AG04450 (cell line): ENCODE measurements around the gene ANXA7. TPM values are rescaled to one million over a fixed set of nuclear protein-coding genes. Genes with fewer than 3 reads are reported as not detected.
A peak's percentile ranks its signal among the peaks of the same experiment; 100 is the strongest.

Experiments used
- CTCF ChIA-PET: fragments of 300-600, 350-600 bp; formaldehyde crosslinking; extraction: SDS; loops from one replicate; lab custom pipeline; 2022; ENCODE audit warnings: antibody characterized with exemption, inconsistent platforms; lab: Charles Lee
- POLR2A ChIA-PET: fragments of 350-600 bp; formaldehyde crosslinking; extraction: SDS; loops from one replicate; lab custom pipeline; 2021; ENCODE audit warnings: antibody characterized with exemption, inconsistent platforms; lab: Yijun Ruan, JAX
- DNase-seq: peaks from one replicate; pipeline ENCODE4 v3.0.0-alpha.2; 2011; ENCODE audit warnings: low read depth, low spot score
- H3K27ac ChIP-seq: one replicate; pipeline ENCODE4 v1.5.1; 2012; ENCODE audit warnings: low read depth, low read length, control low read depth
- H3K27me3 ChIP-seq: one replicate; pipeline ENCODE4 v1.6.0; 2012; ENCODE audit warnings: low read length; ENCODE audit not compliant: control insufficient read depth, insufficient read depth
- H3K4me3 ChIP-seq: 2 replicates; pipeline ENCODE4 v1.5.1; 2011; ENCODE audit warnings: mild to moderate bottlenecking, low read depth, low read length, control low read depth
- H3K9me3 ChIP-seq: 2 replicates; pipeline ENCODE4 v1.5.1; 2012; ENCODE audit warnings: low read length; ENCODE audit not compliant: control insufficient read depth, insufficient read depth
- CTCF ChIP-seq: IDR thresholded peaks from 2 replicates; pipeline ENCODE4 v1.5.1; 2011; ENCODE audit warnings: low read depth, low read length, control low read depth, inconsistent platforms
- polyA minus RNA-seq: library from RNA; depleted of rRNA, polyadenylated mRNA; stranded (reverse); fragments of >200 nt; gene quantifications from 2 replicates; pipeline ENCODE4 v1.2.3, GENCODE V29; 2011; rRNA and poly(A)+ RNA removed
- polyA plus RNA-seq: library from polyadenylated mRNA; depleted of rRNA; stranded (reverse); fragments of >200 nt; gene quantifications from 2 replicates; pipeline ENCODE4 v1.2.3, GENCODE V29; 2011; rRNA removed

The ANXA7 gene
- polyA plus RNA-seq (117 TPM in 2 replicates), polyA minus RNA-seq (84.8 and 85.4 TPM in 2 replicates)

- H3K4me3 ChIP-seq: peak within 1 kb of the TSS; percentile 80
- H3K27ac ChIP-seq: peak within 1 kb of the TSS; percentile 94
- peak; percentile 29 for TF ChIP-seq CTCF
- DNase-seq: peak; percentile 32
- POLR2A ChIA-PET: interaction anchor here (0.9 to 1.5 kb wide), 3 partner anchors 15 to 167 kb away, joined by 3 to 14 read pairs (median 3); no protein-coding TSS in a partner anchor
- CTCF ChIA-PET: no interaction called here
- no peaks in the 10 kb centered on the region for H3K27me3 ChIP-seq
- H3K9me3 ChIP-seq: peaks cover 3% of the 10 kb centered on the region; the same call in 1 of the 2 replicates
Measured at GRCh38 chr10:73413528-73414229, at the start of gene ANXA7. ANXA7 (minus strand) TSS chr10:73414058; CDS start chr10:73400856, 13,202 bp downstream.

GRCh38 chr10:73460897-73461296 lies 47.0 kb upstream of the ANXA7 start:
- no peaks in the 10 kb centered on the region for H3K9me3 ChIP-seq
- CTCF ChIA-PET: no interaction called here
- POLR2A ChIA-PET: no interaction called here
- no peaks in the 10 kb centered on the region for H3K27me3 ChIP-seq
- DNase-seq: no peak
- H3K4me3 ChIP-seq: no peak overlapping the region
- TF ChIP-seq CTCF: no peak
- H3K27ac ChIP-seq: peak overlapping the region; percentile 13

GRCh38 chr10:73459683-73460314 lies 45.9 kb upstream of the ANXA7 start:
- DNase-seq: no peak
- POLR2A ChIA-PET: no interaction called here
- Histone ChIP-seq H3K27ac (no peak overlapping the region), H3K4me3 (no peak overlapping the region), H3K27me3 (no peaks in the 10 kb centered on the region), H3K9me3 (no peaks in the 10 kb centered on the region)
- no peak for TF ChIP-seq CTCF
- CTCF ChIA-PET: no interaction called here

GRCh38 chr10:73456187-73456890 lies 42.5 kb upstream of the ANXA7 start:
- TF ChIP-seq CTCF: no peak
- no peaks in the 10 kb centered on the region for H3K27me3 ChIP-seq
- ChIA-PET CTCF (no interaction called here), POLR2A (no interaction called here)
- no peak for DNase-seq
- H3K9me3 ChIP-seq: no peaks in the 10 kb centered on the region
- H3K27ac ChIP-seq: no peak overlapping the region
- H3K4me3 ChIP-seq: no peak overlapping the region
